Skin of body (tissue), 2 donors: ENCODE data around the gene TMOD4. TPM values are rescaled to one million over a fixed set of nuclear protein-coding genes. Genes with fewer than 3 reads are reported as not detected.

Experiments
- DNase-seq: peaks from one replicate; lab custom pipeline; 2025; lab: John Stamatoyannopoulos, UW
- total RNA-seq: library from RNA; depleted of rRNA; stranded (reverse); fragments of >200 nt; gene quantifications from one replicate; pipeline ENCODE4 v1.2.3, GENCODE V29; 2014

The TMOD4 gene
- total RNA-seq, 1 donor from 2014 or later = 8.0 TPM

GRCh38 chr1:151143986-151144385 lies 31.8 kb downstream of the TMOD4 start:
- DNase-seq = no peak

- no peak for DNase-seq
Observed at GRCh38 chr1:151143057-151143435, 32.7 kb downstream of the TMOD4 start.

- DNase-seq = no peak
Observed at GRCh38 chr1:151142411-151143056, 33.2 kb downstream of the TMOD4 start.

- no peak for DNase-seq
Observed at GRCh38 chr1:151137789-151138188, 38.0 kb downstream of the TMOD4 start.

- DNase-seq = no peak
Observed at GRCh38 chr1:151135433-151136385, 40.1 kb downstream of the TMOD4 start.

- no peak for DNase-seq
Observed at GRCh38 chr1:151134991-151135390, 40.8 kb downstream of the TMOD4 start.

- no peak for DNase-seq
Observed at GRCh38 chr1:151134396-151134795, 41.4 kb downstream of the TMOD4 start.

- no peak for DNase-seq
Observed at GRCh38 chr1:151133018-151133806, 42.6 kb downstream of the TMOD4 start.

- no peak for DNase-seq
Observed at GRCh38 chr1:151132335-151133017, 43.3 kb downstream of the TMOD4 start.

GRCh38 chr1:151131701-151132334 lies 44.0 kb downstream of the TMOD4 start:
- DNase-seq = peak; percentile 71

GRCh38 chr1:151130987-151131586 lies 44.7 kb downstream of the TMOD4 start:
- DNase-seq = peak; percentile 81

GRCh38 chr1:151128800-151129199 lies 47.0 kb downstream of the TMOD4 start:
- no peak for DNase-seq

GRCh38 chr1:151124763-151125403 lies 50.9 kb downstream of the TMOD4 start:
- no peak for DNase-seq

Other genes starting within 250 kb of the TMOD4 start
- gene SETDB1, start 249.6 kb downstream of the TMOD4 start, total RNA-seq = 36.5 TPM
- 43.7 TPM for gene CERS2, start 201.1 kb downstream of the TMOD4 start, total RNA-seq
- gene ANXA9, start 193.7 kb downstream of the TMOD4 start, total RNA-seq = 4.7 TPM
- 19.4 TPM for gene MINDY1, start 169.1 kb downstream of the TMOD4 start, total RNA-seq
- gene PRUNE1, start 167.5 kb downstream of the TMOD4 start, total RNA-seq = 11.4 TPM
- 37.0 TPM for gene BNIPL, start 139.4 kb downstream of the TMOD4 start, total RNA-seq
- 1.8 TPM for gene C1orf56, start 128.2 kb downstream of the TMOD4 start, total RNA-seq
- 59.2 TPM for gene CDC42SE1, start 116.4 kb downstream of the TMOD4 start, total RNA-seq
- 3.1 TPM for gene MLLT11, start 115.6 kb downstream of the TMOD4 start, total RNA-seq
- gene GABPB2, start 105.2 kb downstream of the TMOD4 start, total RNA-seq = 14.0 TPM
- gene SEMA6C, start 29.4 kb downstream of the TMOD4 start, total RNA-seq = 10.7 TPM
- 2.2 TPM for gene TNFAIP8L2, start 19.3 kb downstream of the TMOD4 start, total RNA-seq
- gene LYSMD1, start 10.1 kb downstream of the TMOD4 start, total RNA-seq = 7.3 TPM
- 19.2 TPM for gene SCNM1, start 9.8 kb downstream of the TMOD4 start, total RNA-seq
- gene VPS72, start 14.2 kb upstream of the TMOD4 start, total RNA-seq = 28.1 TPM
- 70.1 TPM for gene PIP5K1A, start 22.6 kb upstream of the TMOD4 start, total RNA-seq
- 88.1 TPM for gene PSMD4, start 78.8 kb upstream of the TMOD4 start, total RNA-seq
- gene ZNF687, start 106.3 kb upstream of the TMOD4 start, total RNA-seq = 8.4 TPM
- 39.9 TPM for gene PI4KB, start 151.4 kb upstream of the TMOD4 start, total RNA-seq
- 22.8 TPM for gene RFX5, start 171.3 kb upstream of the TMOD4 start, total RNA-seq
- gene SELENBP1, start 196.7 kb upstream of the TMOD4 start, total RNA-seq = 46.2 TPM
- 176 TPM for gene PSMB4, start 223.6 kb upstream of the TMOD4 start, total RNA-seq